OCI-LY3 (cell line): Measurements from ENCODE around the gene UQCC5.

Experiments
- H2AFZ ChIP-seq: fragments of 200-600, 300-600 bp; shearing (Covaris generic); 2 replicates; pipeline ENCODE4 v1.6.0; 2014; ENCODE audit warnings: antibody characterized with exemption, low read depth, low read length
- H3K27ac ChIP-seq: fragments of 200-600, 300-600 bp; sonication (generic); 2 replicates; pipeline ENCODE4 v1.5.1; 2014; ENCODE audit warnings: mild to moderate bottlenecking, low read length, moderate library complexity, mixed read lengths
- H3K27me3 ChIP-seq: fragments of 200-600, 300-600 bp; sonication (generic); 2 replicates; pipeline ENCODE4 v1.6.1; 2014; ENCODE audit warnings: low read depth, low read length, mixed read lengths
- H3K36me3 ChIP-seq: fragments of 200-600, 300-600 bp; sonication (generic); replicated peaks from 2 replicates; pipeline ENCODE3; 2014; ENCODE audit warnings: low read depth, low read length, mixed read lengths
- H3K4me1 ChIP-seq: fragments of 300-600, 200-600 bp; sonication (generic); 2 replicates; pipeline ENCODE4 v1.6.1; 2014; ENCODE audit warnings: low read length, mixed read lengths
- H3K4me2 ChIP-seq: fragments of 200-600, 300-600 bp; sonication (generic); 2 replicates; pipeline ENCODE4 v1.6.1; 2014; ENCODE audit warnings: low read length, mixed read lengths
- H3K4me3 ChIP-seq: fragments of 300-600, 200-600 bp; sonication (generic); 2 replicates; pipeline ENCODE4 v1.5.1; 2014; ENCODE audit warnings: antibody characterized with exemption, mild to moderate bottlenecking, low read length, moderate library complexity
- H3K79me2 ChIP-seq: fragments of 300-600, 200-600 bp; shearing (Covaris generic); 2 replicates; pipeline ENCODE4 v1.6.1; 2014; ENCODE audit warnings: mild to moderate bottlenecking, low read length, mixed read lengths
- H3K9ac ChIP-seq: fragments of 300-600, 200-600 bp; shearing (Covaris generic); 2 replicates; pipeline ENCODE4 v1.6.0; 2014; ENCODE audit warnings: mild to moderate bottlenecking, low read length, moderate library complexity
- H3K9me3 ChIP-seq: fragments of 200-600, 300-600 bp; shearing (Covaris generic); 2 replicates; pipeline ENCODE4 v1.6.1; 2014; ENCODE audit warnings: low read length, mixed read lengths; ENCODE audit not compliant: insufficient read depth
- H4K20me1 ChIP-seq: fragments of 200-600, 300-600 bp; sonication (generic); 2 replicates; pipeline ENCODE4 v1.6.1; 2016; ENCODE audit warnings: low read length, mixed read lengths; ENCODE audit not compliant: insufficient read depth
- CTCF ChIP-seq: fragments of 200-600, 300-600 bp; sonication (generic); IDR thresholded peaks from 2 replicates; pipeline ENCODE4 v1.5.1; 2014; ENCODE audit warnings: antibody characterized with exemption, low read length, low read depth
- EZH2phosphoT487 ChIP-seq: fragments of 200-600 bp; shearing (Covaris generic); IDR thresholded peaks from 2 replicates; pipeline ENCODE4 v1.6.1; 2018; ENCODE audit warnings: antibody characterized with exemption, mixed run types, low read depth

The UQCC5 gene

GRCh38 chr3:52574056-52574965 is 37.9 kb downstream of the UQCC5 start:
- Histone ChIP-seq H4K20me1 (no peaks in the 10 kb centered on the region), H3K27ac (no peak overlapping the region), H3K4me1 (no peaks in the 10 kb centered on the region), H3K9me3 (no peaks in the 10 kb centered on the region), H3K4me2 (no peak overlapping the region), H2AFZ (no peak overlapping the region), H3K79me2 (no peaks in the 10 kb centered on the region), H3K9ac (no peak overlapping the region), H3K4me3 (no peak overlapping the region), H3K36me3 (peaks cover 50% of the 10 kb centered on the region), H3K27me3 (no peaks in the 10 kb centered on the region)
- no peak for TF ChIP-seq CTCF
- TF ChIP-seq EZH2phosphoT487: no peak
